GM11168 (cell line): ENCODE measurements around the gene TYROBP.
"Not testable (repeated sequence)": the region's sequence is repeated elsewhere in the genome, so short reads cannot be mapped to it uniquely, and the experiment has no call there.

Experiments used
- in situ Hi-C: fragments of 300-500 bp; cut with MboI; formaldehyde crosslinking; loops from one replicate; pipeline ENCODE4 v1.12.0; 2022; ENCODE audit warnings: low sequenced_read_pairs; ENCODE audit not compliant: unreplicated experiment

TYROBP gene

DNA sequence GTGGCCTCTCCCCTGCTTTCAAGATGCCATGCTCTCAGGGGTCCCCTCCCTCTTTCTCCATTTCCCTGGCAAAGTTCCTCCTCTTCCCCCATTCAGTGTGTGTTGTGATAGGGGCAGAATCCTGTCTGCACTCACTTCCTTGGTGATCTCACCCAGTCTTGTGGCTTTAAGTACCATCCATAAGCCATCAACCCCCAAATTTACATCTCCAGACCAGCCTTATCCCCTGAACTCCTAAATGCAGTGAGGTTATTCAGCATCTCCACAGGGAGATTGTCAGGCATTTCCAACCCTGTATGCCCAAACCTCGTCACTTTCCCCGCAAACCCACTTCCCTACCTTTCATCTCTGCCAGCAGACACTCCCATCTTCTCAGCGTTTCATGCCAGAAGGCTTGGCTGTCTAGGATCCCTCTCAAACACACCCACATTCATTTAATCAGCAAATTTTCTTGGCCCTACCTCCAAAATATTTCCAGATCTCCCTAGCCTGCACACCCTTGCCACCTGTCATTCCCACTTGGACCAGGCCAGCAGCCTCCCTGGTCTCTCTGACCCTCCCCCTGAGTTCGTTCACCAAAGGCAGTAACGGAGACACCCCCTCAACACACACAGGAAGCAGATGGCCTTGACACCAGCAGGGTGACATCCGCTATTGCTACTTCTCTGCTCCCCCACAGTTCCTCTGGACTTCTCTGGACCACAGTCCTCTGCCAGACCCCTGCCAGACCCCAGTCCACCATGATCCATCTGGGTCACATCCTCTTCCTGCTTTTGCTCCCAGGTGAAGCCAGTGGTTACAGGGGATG is 6.0 kb downstream of the TYROBP start, which contains the start of gene HCST:
TSS of gene HCST (plus strand) at position 676 of the 808 bp plus-strand sequence. CDS start at position 741, 65 bp downstream.
- in situ Hi-C loops: no loop called here

DNA sequence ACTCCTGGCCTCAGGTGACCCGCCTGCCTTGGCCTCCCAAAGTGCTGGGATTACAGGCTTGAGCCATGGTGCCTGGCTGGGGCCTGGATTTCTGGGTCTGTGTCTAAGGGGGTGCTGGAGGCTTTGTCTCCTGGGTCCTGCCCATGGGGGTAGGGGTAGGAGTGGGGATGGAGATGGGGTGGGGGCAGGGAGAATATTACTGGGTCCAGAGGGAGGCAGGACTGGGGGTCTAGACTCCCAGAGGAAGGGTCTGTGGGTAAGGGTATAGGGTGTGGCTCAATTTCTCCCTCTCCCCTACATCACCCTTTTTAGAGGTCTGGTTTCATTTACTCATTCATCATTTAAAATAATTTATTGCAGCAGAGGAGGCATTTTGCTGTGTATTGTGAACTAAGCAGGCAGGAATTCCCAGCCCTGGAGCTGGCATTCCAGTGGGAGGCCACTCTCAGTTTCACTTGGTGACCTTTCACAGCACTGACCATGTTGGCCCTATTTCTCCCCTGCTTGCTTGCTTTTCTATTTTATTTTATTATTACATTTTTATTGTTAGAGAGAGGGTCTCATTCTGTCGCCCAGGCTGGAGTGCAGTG is 6.9 kb downstream of the TYROBP start:
- in situ Hi-C loops: no loop called here

DNA sequence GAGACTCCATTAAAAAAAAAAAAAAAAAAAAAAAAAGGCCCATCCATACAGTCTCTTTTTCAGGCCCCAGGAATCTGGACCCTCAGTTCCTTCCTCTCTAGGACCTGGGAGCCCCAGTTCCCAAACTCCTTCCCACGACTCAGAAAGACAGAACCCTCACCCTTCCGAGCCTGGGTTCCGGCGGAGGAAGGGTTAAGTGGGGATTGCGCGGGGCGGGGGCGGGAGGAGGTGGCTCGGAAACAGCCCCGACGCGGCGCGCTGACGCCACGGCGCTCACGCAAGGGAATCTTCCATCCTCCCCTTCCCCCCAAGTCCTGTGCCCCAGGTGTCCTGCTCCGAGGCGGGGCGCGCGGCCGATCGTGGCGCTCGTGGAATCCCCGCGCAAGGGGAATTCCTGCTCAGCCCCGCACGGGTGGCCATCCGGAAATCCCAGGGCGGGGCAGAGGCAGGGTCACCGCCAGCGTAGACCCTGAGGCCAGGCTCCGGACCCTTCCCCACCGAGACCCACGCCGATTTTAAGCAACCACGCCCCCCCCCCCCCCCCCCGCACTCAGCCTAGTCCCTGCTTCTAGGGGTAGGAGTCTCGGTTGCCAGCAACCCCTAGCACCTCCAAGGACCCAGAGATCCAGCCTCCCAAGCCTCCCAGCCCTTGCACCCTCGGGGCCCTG is 8.4 kb downstream of the TYROBP start:
- in situ Hi-C loops: no loop called here

DNA sequence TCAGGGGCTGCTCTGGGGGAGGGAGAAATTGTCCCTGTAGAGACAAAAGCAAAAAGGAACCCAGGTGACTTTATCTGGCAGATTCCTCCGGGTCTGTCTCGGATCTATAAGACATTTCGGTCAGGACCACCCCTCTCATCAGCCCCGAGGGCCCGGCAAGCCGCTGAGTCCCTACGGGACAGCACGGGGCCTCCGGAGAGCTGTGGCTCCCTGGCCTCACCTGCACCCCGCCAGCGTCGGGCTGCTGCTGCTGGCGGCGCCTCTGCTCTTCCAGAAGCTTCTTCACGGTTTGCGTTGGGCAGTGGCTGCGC is 9.6 kb downstream of the TYROBP start:
- in situ Hi-C loops: no loop called here

DNA sequence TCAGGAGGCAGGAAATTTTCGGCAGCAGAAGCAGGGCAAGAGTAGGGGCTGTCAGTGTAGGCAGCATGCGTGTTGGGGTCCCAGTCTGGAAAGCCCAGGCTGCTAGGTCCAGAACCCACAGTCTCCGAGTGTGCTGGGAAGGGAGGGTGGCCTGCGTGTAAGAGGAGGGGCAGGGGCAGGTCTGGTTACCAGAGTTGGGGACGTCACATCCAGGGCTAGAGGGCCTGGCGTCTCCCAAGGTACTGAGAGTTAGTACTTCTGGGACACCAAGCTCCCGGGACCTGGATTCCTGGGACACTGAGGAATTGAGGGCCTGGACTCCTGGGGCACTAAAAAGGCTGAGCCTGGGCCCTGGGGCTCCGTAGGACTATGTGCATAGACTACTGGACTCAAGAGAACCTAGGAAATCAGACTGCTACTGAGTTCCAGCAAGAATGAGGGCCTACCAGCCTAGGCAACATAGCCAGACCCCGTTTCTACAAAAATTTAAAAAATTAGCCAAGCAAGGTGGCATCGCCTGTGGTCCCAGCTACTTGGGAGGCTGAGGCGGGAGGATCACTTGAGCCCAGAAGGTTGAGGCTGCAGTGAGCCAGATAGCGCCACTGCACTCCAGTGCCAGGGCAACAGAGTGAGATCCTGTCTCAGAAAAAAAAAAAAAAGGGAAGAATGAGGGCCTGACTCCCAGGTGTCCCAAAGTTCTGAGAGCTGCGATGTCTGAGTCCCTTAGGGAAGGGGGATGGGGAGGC is 10.2 kb downstream of the TYROBP start:
- in situ Hi-C loops: no loop called here

DNA sequence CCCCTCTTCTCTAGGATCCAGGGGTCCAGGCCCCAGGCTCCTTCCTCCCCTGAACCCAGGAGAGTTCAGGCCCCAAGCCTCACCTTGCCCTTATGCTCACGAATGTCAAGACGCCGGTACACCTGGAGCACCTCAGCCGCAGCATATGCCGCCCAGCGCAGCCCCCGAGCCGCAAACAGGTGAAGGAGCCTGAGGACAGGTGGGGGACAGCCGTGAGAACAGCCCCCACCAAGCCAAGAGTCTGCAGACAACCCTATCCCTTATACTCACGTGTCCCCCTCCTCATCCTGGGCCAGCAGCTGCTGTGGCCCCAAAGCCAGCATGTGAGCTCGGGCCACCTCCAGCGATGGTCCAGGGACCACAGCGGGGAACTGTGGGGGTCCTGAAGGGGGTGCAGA is 11.5 kb downstream of the TYROBP start:
- in situ Hi-C loops: no loop called here

DNA sequence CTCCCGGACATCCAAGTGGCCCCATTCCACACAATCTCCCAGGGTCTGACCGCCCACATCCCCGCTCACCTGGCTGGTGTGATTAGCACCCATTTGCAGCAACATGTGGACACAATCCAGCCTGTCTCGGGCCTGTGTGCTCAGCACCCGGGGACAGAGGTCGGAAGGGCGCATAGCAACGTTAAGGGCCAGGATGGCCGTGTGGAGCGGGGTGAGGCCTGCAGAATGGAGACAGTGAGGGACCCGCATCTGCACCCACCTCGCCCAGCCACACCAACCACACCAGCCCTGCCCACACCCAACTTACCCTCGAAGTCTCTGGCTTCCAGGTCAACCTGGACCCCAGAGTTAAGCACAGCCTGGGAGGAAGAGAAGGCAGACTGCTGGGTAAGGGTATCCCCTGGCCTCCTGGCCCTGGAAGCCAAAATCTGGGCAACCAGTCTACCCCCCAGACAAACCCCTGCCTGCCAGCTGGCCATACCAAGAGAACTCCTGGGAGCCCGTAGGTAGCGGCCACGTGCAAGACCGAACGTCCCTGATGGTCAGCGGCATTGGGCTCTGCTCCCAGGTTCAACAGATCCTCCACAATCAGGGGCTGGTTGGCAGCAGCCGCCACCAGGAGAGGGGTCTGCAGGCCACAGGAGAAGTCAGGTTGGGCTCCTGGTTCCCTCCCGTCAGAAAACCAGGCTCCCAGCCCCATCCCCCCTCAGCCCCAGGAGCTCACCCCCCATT is 12.0 kb downstream of the TYROBP start:
- in situ Hi-C loops: no loop called here

DNA sequence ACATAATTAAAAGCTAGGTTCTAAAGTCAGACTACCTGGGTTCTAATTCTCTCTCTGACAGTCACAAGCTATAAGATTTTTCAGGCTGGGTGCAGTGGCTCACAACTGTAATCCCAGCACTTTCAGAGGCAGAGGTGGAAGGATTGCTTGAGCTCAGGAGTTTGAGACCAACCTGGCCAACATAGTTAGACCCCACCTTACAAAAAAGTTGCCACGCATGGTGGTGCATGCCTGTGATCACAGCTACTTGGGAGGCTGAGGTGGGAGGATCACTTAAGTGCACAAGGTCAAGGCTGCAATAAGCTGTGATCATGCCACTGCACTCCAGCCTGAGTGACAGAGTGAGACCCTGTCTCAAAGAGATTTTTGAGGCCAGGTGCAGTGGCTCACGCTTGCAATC is 13.8 kb downstream of the TYROBP start:
- in situ Hi-C loops: no loop called here

DNA sequence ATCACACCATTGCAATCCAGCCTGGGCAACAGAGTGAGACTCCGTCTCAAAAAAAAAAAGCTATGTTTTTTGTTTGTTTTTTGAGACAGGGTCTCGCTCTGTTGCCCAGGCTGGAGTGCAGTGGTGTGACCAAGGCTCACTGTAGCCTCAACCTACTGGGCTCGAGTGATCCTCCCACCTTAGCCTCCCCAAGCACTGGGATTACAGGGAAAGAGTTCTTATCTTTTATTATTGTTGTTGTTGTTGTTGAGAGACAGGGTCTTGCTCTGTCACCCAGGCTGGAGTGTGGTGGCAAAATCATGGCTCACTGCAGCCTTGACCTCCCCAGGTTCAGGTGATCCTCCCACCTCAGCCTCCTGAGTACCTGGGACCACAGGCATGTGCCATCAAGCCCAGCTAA is 16.3 kb downstream of the TYROBP start:
- in situ Hi-C loops: not testable (repeated sequence)

DNA sequence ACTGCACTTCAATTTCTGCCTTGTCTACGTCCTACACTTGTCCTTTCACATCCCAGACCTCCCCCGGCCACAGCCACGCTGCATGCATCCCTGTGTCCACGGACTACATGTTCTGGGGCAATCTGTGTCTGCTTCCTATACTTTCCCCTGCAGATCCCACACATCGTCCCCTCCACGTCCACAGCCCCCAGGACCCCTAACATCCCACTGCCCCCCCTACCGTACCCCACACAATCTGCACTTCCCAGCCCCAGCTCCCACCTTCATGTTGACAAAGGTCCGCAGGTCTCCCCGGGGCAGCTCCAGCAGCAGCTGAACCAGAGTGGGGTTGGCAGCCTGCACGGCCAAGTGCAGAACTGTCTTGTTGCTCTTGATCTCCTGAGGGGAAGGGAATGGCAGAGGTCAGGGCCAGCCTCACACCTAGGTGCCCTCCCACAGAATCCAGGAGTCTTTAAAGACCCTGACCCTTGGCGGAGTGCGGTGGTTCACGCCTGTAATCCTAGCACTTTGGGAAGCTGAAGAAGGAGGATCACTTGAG is 17.9 kb downstream of the TYROBP start:
- in situ Hi-C loops: no loop called here

DNA sequence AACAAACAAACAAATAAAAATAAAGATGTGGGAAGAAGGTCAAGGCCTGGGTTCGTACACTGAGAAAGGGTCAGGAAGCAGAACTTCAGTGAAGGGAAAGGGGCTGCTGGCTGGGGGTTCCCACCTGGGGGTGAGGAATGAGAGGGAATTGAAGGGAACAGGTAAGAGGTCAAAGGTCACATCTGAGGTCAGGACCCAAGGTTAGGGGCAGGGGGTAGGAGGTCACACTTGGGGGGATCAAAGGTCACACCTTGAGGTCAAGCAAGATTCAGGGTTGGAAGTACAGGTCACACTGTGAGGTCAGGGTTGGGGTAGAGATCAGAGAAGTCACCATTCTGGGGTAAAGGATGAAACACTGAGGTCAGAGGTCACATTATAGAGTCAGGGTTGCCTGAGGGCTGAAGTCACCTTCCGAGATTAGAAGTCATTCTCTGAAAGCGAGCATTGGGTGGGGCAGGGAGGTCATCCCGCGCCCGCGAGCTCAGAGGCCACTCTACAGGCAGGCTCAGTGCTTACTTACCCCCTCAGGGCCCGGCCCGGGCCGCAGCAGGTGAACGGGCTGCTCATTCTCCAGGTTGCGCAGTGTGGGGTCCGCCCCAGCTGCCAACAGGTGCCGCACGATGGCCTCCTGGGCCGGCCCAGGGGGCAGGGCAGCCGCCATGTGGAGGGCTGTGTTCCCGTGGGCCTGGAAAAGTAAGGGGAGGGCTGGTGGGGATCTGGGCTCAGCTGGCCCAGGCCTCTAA is 18.6 kb downstream of the TYROBP start:
- in situ Hi-C loops: no loop called here

DNA sequence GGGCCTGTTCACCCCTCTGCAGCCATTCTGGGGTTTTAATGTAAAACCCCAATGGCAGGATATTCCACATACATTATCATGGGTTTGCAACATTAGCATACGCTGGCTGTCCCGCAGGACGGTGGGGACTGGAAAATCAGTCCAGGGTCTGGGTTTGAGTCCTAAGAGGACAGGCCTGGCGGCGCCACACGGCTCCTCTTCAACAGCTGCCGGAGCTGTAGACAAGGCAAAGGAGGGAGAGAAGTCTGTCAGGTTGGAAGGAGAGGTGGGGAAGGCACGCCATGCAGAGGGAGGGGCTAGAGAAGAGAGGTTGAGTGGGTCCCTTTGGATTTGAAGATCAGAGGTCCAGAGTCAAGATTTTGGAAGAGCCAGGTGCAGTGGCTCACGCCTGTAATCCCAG is 19.7 kb downstream of the TYROBP start:
- in situ Hi-C loops: no loop called here

DNA sequence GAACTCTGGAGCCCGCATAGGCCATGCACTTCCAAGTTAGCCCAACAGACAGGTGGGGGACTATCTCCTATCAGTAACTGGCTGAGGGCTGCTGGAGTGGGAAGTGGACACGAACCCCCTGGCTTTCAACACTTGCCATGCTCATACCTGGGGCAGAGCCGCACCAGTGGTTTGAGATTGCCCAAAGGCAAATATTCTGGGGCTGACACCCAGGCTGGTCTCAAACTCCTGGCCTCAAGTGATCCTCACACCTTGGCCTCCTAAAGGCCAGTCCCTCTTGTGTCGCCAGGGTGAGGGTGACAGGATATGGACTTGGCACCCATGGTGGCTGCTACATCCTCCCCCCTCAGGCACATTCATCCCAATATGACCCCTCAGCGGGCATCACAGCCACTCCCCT is 20.9 kb downstream of the TYROBP start:
- in situ Hi-C loops: no loop called here

DNA sequence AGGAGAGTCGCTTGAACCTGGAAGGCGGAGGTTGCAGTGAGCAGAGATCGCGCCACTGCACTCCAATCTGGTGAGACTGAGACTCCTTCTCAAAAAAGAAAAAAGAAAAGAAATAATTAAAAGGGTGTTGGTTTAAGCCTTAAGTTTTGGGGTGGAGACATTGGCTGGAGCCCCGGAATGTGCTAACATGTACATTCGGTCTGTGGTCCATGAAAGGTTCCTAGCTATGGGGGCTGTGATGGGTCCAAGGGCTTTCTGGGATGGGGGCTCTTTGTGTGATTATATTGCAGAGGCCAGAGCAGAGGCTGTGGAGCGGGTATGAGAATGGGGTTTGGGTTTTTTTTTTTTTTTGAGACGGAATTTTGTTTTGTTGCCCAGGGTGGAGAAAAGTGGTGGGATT is 22.2 kb downstream of the TYROBP start:
- in situ Hi-C loops: no loop called here

DNA sequence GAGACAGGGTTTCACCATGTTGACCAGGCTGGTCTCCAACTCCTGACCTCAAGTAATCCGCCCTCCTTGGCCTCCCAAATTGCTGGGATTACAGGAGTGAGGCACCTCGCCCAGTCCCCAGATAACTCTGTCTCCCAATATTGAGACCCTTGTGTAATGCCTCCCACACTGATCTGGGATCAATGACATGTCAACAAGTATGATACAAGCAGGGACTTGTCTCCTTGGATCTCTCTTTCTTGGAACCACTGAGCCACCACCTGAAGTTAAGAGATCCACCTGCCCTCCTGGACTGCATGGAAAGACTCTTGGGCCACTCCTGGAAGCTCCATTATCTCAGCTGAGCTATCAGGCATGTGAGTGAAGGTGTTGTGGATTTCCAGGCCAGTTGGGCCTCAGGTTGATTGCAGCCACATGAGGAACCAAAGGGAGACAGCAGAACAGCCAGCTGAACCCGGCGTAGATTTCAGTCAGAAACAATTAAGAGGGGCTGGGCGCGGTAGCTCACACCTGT is 22.8 kb downstream of the TYROBP start:
- in situ Hi-C loops: no loop called here

DNA sequence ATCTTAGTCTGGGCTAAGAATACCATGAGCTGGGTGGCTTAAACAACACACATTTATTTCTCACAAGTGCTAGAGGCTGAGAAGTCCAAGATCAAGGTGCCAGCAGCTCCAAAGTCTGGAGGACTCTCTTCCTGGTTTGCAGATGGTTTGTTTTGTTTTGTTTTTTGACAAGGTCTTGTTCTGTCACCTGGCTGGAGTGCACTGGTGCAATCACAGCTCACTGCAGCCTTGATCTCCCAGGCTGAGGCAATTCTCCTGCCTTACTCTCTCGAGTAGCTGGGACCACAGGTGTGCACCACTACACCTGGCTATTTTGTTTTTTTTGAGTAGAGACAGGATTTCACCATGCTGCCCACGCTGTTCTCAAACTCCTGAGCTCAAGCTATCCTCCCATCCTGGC is 24.2 kb downstream of the TYROBP start:
- in situ Hi-C loops: no loop called here

DNA sequence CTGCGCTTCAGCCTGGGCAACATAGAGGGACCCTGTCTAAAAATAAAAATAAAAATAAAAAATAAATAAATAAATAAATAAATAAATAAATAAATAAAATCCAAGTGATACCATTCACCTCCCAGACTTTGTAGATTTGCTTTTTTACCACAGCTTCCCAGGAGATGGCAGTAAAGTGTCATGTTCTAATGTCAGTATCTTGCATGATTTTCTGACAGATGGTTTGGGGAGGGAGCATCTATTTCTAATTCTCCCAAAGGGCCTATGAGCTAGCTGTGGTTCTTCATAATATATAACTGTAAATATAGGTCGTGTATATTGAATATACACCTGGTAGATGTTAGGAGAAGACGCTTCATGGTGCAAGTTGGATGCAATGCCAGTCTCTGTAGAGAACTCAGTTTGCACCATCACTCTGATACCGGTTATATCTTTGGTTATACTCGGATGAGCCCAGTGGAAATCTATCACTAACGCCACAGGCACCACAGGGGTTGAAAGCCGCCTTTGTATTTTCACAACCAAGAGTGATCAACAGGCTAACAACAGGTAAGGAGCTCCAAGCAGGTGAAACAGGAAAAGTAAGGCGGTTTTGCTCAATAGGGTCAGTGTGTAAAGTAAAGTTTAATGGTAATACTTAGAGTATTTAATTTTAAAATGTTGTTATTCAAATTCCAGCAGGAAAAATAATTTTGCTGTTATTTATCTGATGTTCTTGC is 25.8 kb downstream of the TYROBP start:
- in situ Hi-C loops: no loop called here

DNA sequence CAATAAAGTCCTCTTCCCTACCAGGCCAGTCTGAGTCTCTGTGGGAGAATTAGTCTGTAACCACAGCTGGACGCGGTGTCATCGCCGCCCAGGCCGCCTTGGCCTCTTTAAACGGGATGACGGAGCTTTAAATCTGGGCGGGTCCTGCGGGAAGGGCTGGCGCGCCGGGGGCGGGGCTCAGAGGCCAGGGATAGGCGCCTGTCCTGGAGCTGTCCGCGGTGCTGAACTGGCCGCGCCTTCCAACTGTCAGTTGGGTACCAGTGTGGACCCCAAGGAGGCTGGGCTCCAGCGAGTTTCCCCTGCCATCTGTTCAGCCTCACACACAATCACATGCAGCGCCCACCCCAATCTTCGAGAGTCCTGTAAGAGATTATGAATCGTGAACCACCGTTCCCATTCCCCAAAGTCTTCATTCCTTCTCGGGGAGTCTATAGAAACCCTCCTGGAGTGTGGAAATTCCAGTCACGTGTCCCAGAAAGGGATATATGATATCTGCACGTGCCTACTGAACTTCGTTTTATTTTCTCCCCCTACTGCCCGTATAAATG is 28.3 kb downstream of the TYROBP start:
- in situ Hi-C loops: loop anchor here (5.0 kb wide), 1 partner anchor 52 kb away; no protein-coding TSS in a partner anchor
